GM21529 (cell line): ENCODE measurements around the gene MT1B.

Experiments
- ATAC-seq: cut with Tn5 transposase; IDR thresholded peaks from one replicate; pipeline ENCODE4 v1.9.1; 2021; ENCODE audit not compliant: unreplicated experiment

MT1B gene

DNA sequence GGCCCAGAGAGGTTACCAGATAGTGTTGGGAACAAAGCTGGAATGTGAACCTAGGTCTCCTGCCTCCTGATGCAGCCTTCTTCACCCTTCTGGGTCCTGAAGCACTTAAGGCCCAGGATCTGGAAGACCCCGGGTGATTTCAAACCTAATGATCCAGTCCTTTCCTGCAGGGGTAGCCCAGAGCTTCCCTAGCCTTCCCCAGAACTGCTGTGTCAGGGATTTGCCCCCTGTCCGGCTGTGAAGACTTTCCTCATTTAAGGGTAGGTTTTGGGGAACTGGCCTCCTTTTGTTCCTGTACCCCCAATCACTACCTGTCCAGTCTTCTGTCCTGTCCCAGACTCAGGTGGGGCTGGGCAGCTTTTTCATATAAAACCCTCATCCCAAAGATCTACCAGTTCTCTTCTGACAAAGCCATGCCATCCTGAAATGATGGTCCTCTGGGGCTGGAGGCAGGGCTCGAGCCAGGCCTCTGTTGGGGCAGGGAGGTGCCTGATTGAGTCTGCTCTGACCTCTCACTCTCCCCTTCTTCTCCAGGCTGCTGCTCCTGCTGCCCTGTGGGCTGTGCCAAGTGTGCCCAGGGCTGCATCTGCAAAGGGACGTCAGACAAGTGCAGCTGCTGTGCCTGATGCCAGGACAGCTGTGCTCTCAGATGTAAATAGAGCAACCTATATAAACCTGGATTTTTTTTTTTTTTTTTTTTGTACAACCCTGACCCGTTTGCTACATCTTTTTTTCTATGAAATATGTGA is 31.9 kb downstream of the MT1B start:
- no peak for ATAC-seq

DNA sequence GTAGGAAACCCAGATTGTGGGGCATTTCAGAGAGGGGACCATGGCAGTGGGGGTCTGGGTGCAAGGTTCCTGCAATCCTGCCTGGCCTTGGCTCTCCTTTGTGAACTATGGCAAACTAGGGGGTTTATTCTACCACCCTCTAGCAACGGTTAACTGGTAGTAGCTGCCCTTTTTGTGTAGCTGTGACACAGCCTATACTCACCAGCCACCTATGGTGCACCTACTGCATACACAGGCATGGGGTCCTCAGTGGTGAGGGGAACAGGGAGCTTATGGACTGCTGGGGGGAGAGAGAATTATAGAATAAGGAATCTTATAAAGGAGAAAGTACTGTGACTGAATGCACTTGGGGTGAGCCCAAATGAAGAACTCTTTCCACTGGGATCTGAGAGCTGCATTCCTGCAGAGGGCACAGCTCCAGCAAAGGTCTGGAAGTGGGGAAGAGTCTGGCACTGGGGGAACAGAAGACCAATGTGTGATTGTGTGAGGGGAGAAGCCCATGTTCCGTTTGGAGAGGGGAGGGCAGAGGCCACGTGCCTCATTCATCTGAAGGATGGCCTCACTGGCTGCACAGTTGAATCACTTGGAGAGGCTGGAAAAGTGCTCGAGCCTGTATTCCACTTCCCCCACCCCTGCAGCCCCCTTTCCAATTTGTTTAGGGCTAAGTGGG is 32.7 kb downstream of the MT1B start:
- ATAC-seq: no peak

DNA sequence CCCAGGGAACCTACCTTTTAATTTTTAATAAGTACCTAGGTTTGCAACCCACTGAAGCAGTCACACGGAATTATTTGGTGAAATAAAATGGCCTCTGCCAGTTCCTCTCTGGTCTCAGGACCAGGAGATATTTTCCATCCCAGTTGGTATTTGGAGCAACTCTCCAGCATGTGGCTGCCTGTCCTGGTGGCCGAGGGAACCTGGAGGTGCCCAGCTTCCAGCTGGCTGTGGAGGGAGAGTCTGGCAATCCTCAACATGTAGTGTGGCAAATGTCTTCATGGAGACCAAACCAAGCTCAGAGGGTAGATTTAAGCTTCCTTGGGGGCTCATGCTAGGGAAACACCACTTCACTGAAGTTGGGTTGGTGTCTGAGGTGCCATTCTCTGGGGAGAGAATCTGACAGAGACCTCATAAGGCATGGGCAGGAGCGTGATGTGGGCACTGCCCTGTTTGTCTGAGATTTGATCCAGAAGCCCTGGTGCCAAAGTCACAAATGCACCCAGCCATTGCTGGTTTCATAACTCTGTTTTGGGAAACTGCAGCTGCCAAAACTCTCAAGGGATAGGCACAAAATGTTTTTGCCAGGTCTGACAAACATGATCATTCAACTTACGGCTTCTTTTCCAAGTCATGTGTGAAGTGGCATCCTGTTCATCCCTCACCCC is 33.4 kb downstream of the MT1B start:
- no peak for ATAC-seq

DNA sequence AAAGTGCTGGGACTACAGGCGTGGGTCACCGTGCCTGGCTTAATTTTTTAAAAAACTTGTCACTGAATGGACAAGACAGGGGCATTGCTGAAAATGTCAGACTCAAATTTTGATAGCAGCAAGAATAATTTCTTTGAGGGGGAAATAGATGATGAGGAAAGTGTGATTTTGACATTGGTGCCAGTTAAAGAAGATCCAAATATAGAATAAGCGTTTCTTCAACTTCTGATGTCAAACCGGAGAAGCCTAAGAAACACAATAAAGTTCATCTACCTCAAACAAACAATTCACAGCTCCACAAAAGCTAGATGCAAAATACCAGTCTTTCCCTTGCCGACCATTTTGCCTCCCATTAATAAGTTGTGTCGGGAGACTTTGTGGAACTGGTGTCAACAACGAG is 35.1 kb downstream of the MT1B start:
- ATAC-seq: no peak

DNA sequence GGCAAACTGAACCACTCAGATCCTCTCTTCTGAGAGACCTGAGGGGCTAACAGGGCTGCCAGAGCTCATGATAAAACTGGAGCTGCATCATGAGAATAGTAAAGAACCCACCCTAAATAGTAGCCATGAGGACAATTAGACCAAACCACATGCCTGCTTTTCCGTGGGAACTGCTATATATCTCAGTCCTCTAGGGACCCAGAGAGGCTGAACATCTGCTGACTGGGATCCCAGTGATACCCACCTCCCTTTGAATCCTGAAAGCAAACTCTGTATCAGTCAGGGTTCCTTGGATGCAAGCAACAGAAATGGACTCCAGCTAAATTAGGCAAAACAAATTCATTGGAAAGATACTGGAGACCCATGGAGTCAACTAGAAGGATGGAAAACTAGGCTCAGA is 37.1 kb downstream of the MT1B start:
- ATAC-seq: no peak

DNA sequence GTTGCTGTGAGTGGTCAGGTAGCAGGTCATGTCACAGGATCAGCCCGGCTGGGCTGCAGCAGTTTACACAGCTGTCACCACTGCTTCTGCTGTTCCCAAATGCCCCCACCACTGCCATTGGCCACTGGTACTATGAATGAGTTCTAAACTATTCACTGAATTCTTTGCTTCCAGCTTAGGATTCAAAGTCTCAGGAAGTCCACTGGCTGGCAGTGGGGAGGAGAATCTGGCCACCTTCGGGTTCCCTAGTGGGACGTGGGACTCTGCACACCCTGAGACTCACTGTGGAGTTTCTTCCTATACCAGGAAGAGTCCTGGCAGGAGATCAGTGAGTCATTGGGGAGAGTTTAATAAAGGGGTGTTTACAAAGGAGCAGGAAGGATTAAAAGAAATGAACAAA is 37.5 kb downstream of the MT1B start:
- ATAC-seq: no peak

DNA sequence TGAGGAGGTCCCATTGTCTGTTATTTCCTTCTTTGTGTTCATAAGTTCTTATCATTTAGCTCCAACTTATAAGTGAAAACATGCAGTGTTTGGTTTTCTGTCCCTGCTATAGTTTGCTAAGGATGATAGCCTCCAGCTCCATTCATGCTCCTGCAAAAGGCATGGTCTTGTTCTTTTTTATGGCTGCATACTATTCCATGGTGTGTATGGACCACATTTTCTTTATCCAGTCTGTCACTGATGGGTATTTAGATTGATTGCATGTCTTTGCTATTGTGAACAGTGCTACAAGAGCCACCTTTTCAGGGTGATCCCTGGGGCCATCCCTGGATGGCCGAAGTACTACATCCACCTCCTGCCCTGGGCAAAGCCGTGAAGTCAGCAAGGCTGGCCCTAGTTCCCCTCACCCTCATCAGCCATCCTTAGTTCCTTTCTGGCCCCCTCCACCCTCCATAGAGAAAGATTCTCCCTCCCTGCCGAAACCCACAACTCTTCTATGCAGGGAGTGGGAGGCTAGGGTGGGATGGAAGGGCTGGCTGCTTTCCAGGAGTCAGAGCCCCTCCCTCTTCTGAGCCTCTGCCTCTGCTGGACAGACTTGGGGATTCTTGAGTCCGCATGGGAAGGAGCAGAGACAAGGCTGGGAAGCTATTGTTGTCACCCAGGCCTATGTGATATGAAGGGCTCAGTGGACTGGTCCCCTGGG is 38.9 kb downstream of the MT1B start:
- ATAC-seq: no peak

DNA sequence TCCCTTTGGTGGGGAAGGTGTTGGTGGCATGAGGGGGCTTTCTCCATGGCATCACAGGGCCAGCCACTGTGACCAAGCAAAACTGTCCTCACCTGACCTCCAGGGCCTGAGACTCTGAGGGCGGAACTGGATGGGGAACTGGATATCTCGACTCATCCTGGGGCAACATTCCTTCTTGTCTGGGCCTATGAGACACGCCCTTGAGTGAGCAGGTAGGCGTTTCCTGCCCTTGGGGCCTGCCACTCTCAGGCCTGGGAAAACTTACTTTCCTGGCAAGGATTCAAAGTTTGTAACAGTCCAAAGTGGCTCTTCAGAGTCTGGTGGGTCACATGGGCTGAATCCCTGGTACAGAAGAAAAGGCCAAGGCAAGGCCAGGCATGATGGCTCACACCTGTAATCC is 40.2 kb downstream of the MT1B start:
- no peak for ATAC-seq

DNA sequence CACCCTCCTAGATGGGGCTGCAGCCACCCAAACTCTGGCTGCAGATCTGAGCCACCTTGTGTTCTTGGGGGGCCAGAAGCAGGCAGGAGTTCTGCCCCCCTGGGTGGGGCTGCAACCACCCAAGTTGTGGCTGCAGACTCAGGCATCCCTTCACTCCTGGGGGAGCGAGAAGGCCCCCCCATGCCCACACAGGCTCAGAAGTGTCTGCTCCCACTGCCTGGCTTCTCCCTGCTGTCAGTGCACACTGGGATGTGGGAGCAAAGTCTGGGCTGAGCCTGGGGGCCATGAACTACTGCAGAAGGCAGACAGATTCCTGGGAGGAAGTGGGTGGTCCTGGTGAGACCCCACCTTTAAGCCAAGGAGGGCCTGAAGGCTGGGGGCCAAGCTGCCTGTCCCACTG is 43.6 kb downstream of the MT1B start:
- ATAC-seq: no peak

DNA sequence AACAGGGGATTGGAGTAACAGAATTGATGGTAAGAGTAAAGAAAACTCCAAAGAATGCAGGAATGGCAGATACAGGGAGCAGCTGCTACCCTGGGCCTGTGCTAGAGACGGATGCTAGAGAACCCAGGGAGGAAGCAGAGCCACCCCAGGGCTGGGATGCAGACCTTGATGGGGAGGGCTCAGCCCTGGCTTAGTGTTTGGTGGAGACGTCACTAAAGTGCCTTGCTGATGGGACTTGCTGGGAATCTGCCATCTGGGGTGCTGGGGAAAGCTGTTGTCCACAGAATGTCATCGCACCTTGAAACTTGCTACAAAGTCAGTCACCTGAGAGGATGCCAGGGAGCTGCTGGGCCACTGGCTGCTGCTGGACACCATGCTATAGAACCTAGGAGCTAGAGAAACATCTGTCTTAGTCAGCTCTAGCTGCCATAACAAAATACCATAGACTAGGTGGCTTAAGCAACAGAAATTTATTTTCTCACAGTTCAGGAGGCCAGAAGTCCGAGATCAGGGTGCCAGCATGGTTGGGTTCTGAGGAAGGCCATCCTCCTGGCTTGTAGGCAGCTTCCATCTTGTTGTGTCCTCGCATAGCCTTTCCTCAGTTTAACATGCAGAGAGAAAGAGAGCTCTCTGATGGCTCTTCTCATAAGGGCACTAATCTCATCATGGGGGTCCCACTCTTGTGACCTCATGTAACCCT is 45.9 kb downstream of the MT1B start:
- no peak for ATAC-seq

DNA sequence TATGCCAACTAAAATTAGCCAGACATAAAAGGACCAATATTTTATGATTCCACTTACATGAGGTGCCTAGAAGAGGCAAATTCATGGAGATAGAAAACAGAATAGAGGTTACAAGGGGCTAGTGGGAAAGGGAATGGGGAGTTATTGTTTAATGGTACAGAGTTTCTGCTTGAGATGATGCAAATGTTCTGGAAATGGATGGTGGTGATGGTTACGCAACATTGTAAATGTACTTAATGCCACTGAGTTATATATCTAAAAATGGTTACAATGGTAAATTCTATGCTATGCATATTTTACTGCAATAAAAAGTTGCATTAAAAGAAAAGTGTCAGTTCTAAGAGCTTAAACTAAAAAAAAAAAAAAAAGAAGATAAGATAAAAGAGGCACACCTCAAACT is 48.5 kb downstream of the MT1B start:
- ATAC-seq: no peak

DNA sequence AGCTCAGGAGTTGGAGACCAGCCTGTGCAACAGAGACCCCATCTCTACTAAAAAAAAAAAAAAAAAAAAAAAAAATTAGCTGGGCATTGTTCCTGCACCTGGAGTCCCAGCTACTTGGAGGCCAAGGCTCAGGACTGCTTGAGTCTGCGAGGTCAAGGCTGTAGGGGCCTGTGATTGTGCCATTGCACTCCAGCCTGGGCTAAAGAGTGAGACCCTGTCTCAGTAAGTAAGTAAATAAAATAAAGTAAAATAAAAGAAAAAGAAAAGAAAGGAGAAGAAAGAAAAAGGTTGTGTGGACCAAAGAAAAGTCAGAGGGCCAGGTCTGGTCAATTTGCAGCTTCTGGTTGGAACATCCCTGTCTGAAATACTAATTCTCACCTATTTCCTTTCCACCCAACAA is 48.9 kb downstream of the MT1B start:
- ATAC-seq: no peak

DNA sequence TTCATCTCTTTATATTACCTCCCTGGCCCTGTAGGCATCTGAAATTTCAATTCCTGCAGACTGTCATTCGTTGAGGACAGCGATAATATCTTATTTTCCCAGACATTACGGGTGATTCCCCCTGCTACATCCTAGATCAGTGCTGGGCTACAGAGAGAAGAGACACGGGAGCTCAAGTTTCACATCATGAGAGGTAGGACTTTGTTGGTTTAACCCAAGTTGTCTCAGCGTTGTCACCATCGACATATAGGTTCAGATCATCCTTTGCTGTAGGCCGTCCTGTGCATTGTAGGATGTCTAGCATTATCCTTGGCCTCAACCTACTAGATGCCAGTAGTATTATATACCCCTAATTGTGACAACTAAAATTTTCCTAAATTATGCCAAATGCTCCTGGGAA is 49.8 kb downstream of the MT1B start:
- no peak for ATAC-seq
